Melanocyte of skin (primary cell): Measurements from ENCODE around the gene NDUFS2. TPM values are rescaled to one million over a fixed set of nuclear protein-coding genes. Genes with fewer than 3 reads are reported as not detected.

Experiments used
- total RNA-seq, 2 donors: library from RNA; depleted of rRNA; stranded (reverse); fragments of >200 nt; gene quantifications; 2 replicates each; pipeline ENCODE4 v1.2.3, GENCODE V29; 2012

The NDUFS2 gene
- 100 to 1,000 TPM; 137 to 170 TPM for total RNA-seq

DNA sequence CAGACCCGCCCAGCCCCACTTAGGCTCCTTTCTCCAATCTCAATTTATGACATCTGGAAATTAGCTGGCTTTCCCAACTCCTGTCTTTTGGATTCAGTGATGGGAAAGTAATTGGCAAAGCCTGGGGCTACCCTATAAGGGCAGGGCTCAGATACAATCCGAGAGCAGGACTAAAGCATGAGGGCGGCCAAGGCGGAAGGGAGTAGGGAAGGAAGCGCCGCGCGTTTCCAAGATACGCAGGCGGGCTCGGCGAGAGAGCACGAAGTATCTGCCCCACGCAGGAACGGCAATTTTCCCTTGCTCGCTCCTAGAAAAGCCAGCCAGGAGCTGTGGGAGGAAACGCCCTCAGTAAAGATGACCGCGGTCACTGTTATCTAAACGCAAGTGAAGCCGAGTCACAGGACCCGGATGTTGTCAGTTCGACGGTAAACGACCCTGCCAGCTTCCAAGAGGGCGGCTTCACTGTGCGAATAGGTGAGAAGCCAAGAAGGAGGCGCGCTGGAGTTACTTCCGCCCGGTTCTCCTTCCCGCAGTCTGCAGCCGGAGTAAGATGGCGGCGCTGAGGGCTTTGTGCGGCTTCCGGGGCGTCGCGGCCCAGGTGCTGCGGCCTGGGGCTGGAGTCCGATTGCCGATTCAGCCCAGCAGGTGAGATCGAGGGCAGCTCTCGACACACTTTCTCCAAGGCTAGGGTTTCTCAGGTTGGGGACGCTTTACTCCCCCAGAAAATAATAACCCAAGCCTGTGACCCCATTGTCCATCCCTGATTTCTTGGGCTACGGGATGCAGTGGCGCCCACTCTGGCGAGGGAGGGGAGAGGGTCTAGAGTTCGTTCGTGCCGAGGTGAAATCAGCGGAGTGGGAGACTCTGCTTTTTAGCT lies at the start of gene NDUFS2:
TSS of gene NDUFS2 (plus strand) at position 532 of the 877 bp plus-strand sequence. CDS start at position 551, 19 bp downstream.

DNA sequence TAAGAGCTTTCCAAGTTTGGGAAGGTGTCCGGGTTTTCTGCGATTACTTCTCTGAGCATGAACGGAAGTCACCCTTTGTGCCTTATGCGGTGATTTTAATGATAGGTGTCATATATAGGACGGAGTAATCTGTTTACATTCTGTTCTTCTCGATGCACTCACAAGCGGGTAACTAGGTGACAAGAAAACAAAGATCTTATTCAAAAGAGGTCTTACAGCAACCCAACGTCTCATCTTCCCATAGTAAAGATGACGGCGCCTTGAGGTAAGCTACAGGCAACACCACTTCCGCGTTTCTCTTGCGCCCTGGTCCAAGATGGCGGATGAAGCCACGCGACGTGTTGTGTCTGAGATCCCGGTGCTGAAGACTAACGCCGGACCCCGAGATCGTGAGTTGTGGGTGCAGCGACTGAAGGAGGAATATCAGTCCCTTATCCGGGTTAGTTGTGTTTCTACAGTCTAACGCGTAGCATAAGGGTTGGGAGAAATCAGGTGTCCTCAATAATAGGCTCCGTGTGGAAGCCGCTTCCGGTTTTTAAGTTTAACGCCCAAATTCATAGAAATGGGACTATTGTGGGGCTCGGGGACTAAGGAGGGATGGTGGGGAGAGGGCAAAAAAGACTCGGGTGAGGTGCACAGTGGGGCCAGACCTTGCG lies 48.4 kb upstream of the NDUFS2 start, which contains the start of gene UFC1:
TSS of gene UFC1 (plus strand) at position 297 of the 656 bp plus-strand sequence. CDS start at position 317, 20 bp downstream.

DNA sequence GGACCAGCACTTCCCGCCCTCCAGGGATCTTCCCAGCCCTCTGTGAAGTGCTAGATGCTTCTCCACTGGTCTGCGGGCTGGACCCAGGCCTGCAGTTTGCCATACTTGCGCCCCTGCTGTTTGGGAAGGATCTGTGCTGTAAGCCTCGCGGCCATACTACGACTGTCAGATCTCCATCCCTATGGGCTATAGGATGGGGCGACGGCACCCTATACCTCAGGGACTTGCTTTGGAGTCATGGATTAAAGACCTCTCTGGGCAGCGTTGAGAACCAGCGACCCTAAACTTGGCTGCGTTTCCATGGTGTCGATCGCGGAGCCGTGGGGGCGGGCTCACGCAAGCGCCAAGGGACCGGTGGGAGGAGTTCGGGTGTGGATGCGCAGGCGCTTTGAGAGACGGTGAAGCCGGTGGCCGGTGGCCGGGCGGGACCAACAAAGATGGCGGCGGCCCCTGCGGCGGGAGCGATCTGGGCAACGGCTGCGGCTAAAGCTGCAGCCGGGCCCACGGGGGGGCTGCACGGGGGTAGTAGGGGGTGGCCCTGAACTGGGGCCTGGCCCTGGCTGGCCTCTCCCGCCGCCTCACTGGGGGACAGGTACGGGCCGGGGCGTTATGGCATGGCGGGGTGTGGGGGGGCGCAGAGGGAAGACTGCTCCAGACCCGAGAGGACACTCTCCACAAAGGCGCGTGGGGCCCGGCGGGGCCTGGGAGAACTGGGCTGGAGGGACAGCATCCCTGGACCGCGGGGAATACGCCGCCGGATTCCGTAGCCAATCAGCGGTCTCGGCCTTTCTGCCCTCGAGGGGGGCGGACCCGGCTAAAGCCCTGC lies 42.9 kb upstream of the NDUFS2 start, which contains the start of gene USP21:
TSS of gene USP21 (plus strand) at position 414 of the 826 bp plus-strand sequence. CDS start 1,141 bp downstream, outside the sequence.

DNA sequence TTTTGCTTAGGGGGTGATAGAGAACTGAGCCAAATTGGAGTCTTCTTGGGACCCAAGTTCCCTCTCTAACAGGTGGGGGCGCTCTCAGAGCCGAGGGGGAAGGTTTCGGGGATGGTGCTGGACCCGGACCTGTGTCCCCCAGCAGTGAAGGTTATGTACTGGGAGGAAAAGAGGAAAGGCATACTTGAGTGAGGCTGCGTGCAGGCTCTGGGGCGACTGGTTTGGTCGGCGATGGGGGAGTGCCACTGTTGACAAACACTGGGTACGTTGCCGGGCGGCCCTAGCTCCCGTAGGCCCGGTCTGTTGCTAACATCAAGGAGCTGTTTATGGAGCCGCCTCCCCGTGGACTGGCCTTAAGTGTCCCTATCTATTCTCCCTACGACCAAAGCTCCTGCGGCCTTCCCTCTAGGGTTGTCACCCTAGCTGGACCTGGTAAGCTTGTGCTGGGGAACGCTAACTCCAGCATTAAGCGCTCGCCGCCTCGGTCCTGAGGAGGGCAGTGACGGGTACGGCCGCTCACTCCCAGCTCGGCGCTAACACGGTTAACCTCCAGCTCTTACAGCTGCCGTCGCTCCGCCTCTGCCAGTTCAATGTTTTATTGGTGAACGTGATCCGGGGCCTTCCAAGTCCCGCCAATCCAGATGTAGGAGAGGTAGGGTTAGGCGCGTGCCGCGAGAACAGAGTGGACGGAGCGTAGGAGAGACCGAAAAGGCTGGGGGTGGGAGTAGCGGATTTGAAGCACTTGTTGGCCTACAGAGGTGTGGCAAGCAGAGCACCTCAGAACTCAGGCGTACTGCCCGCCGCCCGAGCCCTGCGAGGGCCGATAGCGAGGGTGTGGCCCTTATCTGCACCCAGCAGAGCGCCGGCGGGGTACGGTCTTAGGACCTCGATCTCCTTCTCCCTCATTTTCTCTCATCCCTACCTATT lies 36.2 kb upstream of the NDUFS2 start, which contains the start of gene PPOX:
TSS of gene PPOX (plus strand) at position 685 of the 927 bp plus-strand sequence. CDS start 422 bp downstream, outside the sequence.

DNA sequence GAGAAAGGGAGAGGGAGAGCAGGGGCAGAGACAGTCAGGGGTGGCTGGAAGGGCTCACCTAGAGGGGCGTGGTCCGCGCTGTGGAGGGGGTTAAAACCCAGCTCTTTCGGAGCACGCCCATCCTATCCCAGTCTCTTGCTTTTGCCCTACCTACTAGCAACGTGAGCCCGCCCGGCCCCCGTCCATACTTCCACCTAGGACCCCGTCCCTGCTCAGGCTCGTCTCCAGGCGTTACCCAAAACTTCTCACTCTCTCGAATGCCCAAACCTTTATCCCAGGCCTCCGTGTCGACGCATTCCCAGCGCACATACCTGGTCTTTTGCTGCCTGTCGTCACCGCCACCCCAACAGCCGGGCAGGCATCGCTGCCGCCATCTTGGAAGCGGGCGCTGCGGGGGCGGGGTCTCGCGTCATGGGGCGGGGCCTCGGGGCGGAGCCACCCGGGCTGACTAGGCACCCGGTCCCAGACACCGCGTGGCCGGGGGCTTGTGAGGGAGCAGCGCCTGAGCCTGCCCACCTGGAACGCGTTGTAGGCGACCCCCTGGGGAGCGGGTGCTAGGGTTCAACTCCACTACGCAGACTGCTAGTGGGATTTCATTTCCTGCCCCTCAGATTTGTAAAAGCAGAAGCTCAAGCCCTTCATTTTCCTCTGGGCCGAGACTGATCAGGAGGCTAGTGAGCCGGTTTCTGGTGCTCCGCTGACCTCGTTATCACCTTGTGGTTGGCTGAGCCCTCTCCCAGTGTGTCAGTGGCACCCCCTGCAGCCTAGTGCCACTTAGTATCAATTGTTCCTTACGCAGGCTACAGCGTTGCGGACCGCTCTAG lies 24.8 kb upstream of the NDUFS2 start, which contains the start of gene B4GALT3:
TSS of gene B4GALT3 (minus strand) at position 396 of the 824 bp plus-strand sequence. CDS start 1,447 bp downstream, outside the sequence.

DNA sequence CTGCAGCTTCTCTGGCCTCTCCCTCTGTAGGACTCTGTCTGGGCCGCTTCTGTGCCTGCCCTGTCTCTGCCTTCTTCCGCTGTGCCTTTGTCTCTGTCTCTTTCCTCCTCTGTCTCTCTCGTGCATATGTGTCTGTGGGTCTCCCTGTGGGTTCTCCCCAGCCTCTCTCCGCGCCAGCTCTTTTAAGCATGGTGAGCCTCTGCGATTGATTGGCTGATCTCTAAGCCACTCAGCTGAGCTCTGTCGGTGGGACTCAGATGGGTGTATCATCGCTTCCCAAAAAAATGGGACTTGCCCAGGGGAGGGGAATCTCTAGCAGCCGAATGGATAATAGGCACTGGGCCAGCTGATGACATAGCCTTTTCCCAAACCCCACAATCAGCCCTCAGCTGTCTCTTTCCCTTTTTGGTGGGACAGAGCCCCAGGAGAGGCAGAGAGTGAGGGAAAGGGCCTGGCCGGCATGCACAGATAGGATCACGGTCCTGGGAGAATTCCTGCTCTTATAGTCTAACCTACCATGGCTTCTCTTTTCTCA lies 3.2 kb upstream of the NDUFS2 start, which contains the start of gene ADAMTS4:
TSS of gene ADAMTS4 (minus strand) at position 158 of the 535 bp plus-strand sequence. CDS start 427 bp downstream, outside the sequence.

DNA sequence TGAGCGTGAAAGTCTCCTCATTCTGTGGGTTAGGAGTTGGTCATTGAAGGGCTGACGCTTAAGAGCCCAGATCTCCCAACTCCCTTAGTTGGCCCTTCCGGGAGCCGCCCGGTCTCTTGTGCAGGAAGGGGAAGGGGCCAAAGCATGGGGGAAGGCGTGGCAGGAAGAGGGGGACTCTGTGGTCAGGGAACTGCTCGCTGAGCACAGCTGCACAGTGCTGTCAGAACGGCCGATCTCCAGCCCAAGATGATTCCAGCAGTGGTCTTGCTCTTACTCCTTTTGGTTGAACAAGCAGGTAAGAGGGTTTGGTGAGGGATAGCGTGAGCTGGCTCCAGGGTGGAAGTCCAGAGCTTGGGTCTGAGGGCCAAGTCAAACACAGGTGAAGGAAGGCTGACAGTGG lies 12.9 kb downstream of the NDUFS2 start, which contains the start of gene FCER1G:
TSS of gene FCER1G (plus strand) at position 220 of the 400 bp plus-strand sequence. CDS start at position 247, 27 bp downstream.

DNA sequence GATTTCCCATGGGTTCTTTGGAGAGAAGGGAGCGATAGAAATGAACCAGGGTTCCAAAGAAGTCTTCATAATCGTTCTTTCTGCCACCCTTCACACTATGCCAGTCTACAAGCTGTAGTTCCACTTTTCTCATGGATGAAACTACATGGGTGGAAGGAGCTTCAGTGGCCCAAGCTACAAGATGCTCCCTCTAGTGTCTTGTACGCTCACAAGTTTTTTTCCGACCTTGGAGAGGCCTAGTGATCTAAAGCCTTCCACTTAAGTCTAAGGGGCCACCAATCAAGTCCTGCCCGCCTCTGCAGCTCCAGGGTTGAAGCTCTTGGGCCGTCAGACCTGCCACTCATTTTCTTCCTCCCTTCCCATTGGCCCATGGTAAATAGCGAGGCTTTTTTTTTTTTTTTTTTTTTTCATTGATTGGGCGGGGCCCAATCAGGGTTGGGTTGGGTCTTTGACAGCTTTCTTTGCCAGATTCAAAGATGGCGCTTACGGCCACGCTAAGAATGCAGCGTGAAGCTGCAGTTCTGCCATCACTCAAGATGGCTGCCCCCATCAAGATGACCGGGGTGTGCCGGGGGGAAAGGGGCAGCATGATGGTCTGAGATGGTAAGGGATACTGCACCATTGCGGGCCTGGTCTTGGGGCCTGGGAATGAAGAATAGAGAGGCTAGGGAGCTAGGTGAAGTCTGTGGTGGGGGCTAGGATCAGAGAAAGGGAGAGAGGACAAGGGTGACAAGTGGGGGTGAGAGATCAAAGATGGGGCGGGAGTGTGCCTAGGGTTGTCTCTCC lies 23.6 kb downstream of the NDUFS2 start, which contains the start of gene TOMM40L:
TSS of gene TOMM40L (plus strand) at position 527 of the 786 bp plus-strand sequence. CDS start 430 bp downstream, outside the sequence.

DNA sequence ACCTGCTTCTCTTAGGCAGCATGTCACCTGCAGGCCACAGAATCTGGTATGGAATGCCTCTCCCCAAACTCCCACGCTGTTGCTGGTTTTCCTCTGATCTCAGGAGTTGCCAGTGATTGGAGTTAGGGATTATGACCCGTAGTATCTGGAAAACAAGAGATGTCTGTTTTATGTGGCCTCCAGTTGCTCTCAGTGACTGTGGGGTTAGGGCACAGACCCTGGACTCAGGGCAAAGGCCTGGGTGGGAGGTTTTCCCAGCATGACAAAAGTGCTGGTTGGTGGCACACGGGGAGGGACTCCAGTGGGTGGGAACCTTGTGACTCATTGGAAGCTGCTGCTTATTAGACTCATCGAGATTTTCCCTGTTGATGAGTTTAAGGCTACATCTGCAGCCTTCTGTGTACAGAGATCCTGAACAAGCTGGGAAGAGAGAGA lies 35.9 kb downstream of the NDUFS2 start, which contains the start of gene NR1I3:
TSS of gene NR1I3 (minus strand) at position 165 of the 435 bp plus-strand sequence. CDS start 1,638 bp downstream, outside the sequence.

DNA sequence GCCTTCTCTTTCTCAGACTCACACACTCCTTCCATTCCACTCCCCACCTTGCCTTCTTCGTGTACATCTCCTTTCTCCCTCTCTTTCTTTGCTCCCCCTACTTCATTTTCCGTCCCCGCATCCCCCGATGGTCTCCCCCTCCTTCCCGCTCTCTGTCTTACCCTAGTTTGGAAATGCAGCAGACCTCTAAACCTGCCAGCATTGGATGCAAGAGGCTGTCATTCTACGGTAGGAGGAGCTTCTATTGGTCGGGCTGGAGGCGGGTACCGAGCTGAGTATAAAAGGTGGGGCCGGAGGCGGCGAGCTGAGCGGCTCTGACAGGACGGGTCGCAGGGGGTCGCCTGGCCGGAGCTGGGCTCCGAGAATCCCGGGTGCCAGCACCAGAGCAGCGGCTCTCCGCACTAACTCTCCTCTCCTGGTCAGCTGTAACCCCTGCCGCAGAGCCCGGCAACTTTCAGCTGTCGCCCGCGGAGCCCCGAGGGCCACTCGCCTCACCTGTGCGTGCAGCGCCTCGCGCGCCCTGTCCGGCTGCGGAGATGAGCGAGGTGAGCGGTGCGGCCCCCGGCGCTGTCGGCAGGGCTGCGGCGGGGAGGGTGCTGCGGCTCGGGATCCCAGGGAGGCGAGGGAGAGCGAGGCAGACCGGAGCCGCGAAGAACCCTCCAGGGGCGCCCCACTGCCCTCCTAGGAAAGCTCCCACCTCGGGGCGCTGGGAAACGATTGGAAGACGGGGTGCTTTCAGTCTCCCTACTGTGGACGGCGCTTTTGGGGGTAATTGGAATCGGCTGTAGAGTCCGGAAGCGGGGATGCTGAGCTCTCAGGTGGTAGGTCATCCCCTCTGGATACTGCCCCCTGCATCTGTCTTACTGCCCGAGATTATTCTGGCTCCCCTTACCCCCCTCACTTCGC lies 56.5 kb downstream of the NDUFS2 start, which contains the start of gene PCP4L1:
TSS of gene PCP4L1 (plus strand) at position 307 of the 906 bp plus-strand sequence. CDS start at position 537, 230 bp downstream.

Other genes starting within 250 kb of the NDUFS2 start
- gene ITLN2, start 247.6 kb upstream of the NDUFS2 start, total RNA-seq = not detected
- gene F11R, start 181.2 kb upstream of the NDUFS2 start, total RNA-seq = 10 to 100 TPM; 13.4 to 47.0 TPM
- gene TSTD1, start 163.4 kb upstream of the NDUFS2 start, total RNA-seq = 1 to 10 TPM; 2.7 to 6.9 TPM
- 10 to 100 TPM; 75.0 to 92.9 TPM for gene USF1, start 156.4 kb upstream of the NDUFS2 start, total RNA-seq
- under 1 TPM in 1 of 2 donors, not detected in 1; under 0.01 TPM for gene ARHGAP30, start 132.5 kb upstream of the NDUFS2 start, total RNA-seq
- under 1 TPM in 1 of 2 donors, not detected in 1; 0.69 TPM for gene NECTIN4, start 112.8 kb upstream of the NDUFS2 start, total RNA-seq
- 1 to 10 TPM in 1 of 2 donors, under 1 TPM in 1; under 0.01 to 1.7 TPM for gene KLHDC9, start 104.0 kb upstream of the NDUFS2 start, total RNA-seq
- gene PFDN2, start 84.3 kb upstream of the NDUFS2 start, total RNA-seq = 10 to 100 TPM; 24.4 to 38.0 TPM
- 10 to 100 TPM; 29.9 to 30.3 TPM for gene NIT1, start 84.3 kb upstream of the NDUFS2 start, total RNA-seq
- gene DEDD, start 69.7 kb upstream of the NDUFS2 start, total RNA-seq = 10 to 100 TPM; 28.6 to 40.0 TPM
- gene UFC1, start 48.4 kb upstream of the NDUFS2 start, total RNA-seq = 10 to 100 TPM; 59.2 to 63.9 TPM
- gene USP21, start 42.9 kb upstream of the NDUFS2 start, total RNA-seq = 10 to 100 TPM in 1 of 2 donors, 1 to 10 TPM in 1; 9.0 to 12.0 TPM
- gene PPOX, start 35.9 kb upstream of the NDUFS2 start, total RNA-seq = 10 to 100 TPM; 11.4 to 14.7 TPM
- gene B4GALT3, start 24.9 kb upstream of the NDUFS2 start, total RNA-seq = 10 to 100 TPM; 27.3 to 29.9 TPM
- gene ADAMTS4, start 3.3 kb upstream of the NDUFS2 start, total RNA-seq = 10 to 100 TPM in 1 of 2 donors, 1 to 10 TPM in 1; 4.0 to 18.6 TPM
- gene FCER1G, start 12.9 kb downstream of the NDUFS2 start, total RNA-seq = under 1 TPM; 0.34 to 0.67 TPM
- not detected for gene APOA2, start 21.3 kb downstream of the NDUFS2 start, total RNA-seq
- gene TOMM40L, start 23.7 kb downstream of the NDUFS2 start, total RNA-seq = 10 to 100 TPM; 17.9 to 20.0 TPM
- gene NR1I3, start 35.8 kb downstream of the NDUFS2 start, total RNA-seq = not detected
- gene PCP4L1, start 56.4 kb downstream of the NDUFS2 start, total RNA-seq = under 1 TPM; under 0.01 TPM
- under 1 TPM; under 0.01 to 0.33 TPM for gene MPZ, start 107.6 kb downstream of the NDUFS2 start, total RNA-seq
- 10 to 100 TPM; 23.6 to 29.3 TPM for gene SDHC, start 112.0 kb downstream of the NDUFS2 start, total RNA-seq
- not detected for gene CFAP126, start 165.5 kb downstream of the NDUFS2 start, total RNA-seq